SK-N-SH (cell line): Measurements from ENCODE around the gene SDCCAG8.

Experiments used
- CTCF ChIP-seq: fragments of 200-600 bp; sonication (generic); IDR thresholded peaks from 2 replicates; pipeline ENCODE4 v1.6.1; 2017; ENCODE audit warnings: antibody characterized with exemption, mild to moderate bottlenecking, moderate library complexity
- EP300 ChIP-seq, 2 experiments: IDR thresholded peaks; 2 replicates each; pipeline versions ENCODE4 v1.4.0 to v1.6.1; 2012; ENCODE audit warnings: borderline replicate concordance in 1 of 2, low read depth in 1 of 2, low read length in 1 of 2
- JUND ChIP-seq: IDR thresholded peaks from 2 replicates; pipeline ENCODE4 v1.4.0; 2012
- RCOR1 ChIP-seq: fragments of 150-350 bp; IDR thresholded peaks from 2 replicates; pipeline ENCODE4 v1.6.1; 2017; ENCODE audit warnings: antibody characterized with exemption, low read length
- SIN3A ChIP-seq: IDR thresholded peaks from 2 replicates; pipeline ENCODE4 v1.6.1; 2012; ENCODE audit warnings: low read depth, mild to moderate bottlenecking, low read length, moderate library complexity, borderline replicate concordance
- TAF1 ChIP-seq: IDR thresholded peaks from 2 replicates; pipeline ENCODE4 v1.6.1; 2012; ENCODE audit warnings: low read depth, mild to moderate bottlenecking, low read length, moderate library complexity, borderline replicate concordance
- TF ChIP-seq, protein P1 (sequence below): IDR thresholded peaks from 2 replicates; pipeline ENCODE4 v1.4.0; 2012; ENCODE audit warnings: low read depth

DNA sequence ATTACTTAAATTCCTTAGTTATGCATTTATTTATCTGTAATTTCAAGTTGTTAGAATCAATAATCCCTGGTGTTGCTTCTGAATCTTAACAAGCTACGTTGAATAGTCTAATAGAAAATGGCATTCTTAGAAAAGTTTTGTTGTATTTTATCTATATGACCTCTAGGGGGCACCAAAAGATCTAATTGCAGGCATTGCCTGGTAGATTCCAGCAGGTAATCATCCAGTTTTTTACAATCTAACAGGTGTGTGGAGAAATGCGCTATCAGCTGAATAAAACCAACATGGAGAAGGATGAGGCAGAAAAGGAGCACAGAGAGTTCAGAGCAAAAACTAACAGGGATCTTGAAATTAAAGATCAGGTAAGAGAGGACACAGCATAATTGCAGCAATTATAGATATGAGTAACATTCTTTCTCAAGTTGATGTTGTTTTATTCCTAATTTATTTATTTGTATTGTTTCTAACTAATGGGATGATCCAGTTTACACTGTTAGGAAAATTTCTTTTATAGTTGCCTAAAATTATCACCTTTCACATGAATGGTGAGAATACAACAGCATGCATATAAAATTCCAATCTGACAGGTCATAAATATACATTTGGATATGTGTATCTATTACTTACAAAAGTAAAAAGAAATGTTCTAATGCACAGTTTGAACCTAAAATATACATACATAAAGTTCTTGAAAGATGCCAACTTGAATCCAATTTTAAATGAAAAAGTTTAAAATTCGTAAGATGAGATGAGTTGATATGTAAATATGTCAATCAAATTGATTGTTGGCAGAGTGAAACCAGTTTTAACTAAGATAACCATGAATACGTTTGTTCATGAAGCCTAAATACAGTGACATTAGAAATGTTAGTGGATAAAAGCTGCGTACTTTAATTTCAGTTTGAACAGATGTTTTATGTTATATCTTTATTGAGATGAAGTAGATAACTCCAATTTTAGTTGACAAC, 88.4 kb downstream of the SDCCAG8 start:
- TF ChIP-seq JUND (no peak), EP300 (IDR thresholded peaks at IDR 0.05; ENCODE audit: borderline replicate concordance in 1 of 2, low read depth in 1 of 2, low read length in 1 of 2) (no peak), SIN3A (no peak), CTCF (peak; percentile 90), RCOR1 (no peak), TAF1 (no peak)
- TF ChIP-seq, protein P1, sequence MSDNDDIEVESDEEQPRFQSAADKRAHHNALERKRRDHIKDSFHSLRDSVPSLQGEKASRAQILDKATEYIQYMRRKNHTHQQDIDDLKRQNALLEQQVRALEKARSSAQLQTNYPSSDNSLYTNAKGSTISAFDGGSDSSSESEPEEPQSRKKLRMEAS = no peak
